ENCODE measurements around the gene HOXC5.
"Not testable (repeated sequence)": the region's sequence is repeated elsewhere in the genome, so short reads cannot be mapped to it uniquely, and the experiment has no call there.

The HOXC5 gene

GRCh38 chr12:54033106-54033979 is 493 bp downstream of the HOXC5 start:
- no peak for DNase-seq (ENCODE audit: low read depth in 2 of 2)

- no peak for DNase-seq (ENCODE audit: low read depth in 2 of 2)
These were observed 1.3 kb downstream of the HOXC5 start for GRCh38 chr12:54033980-54034784.

GRCh38 chr12:54034785-54035310 is 2.0 kb downstream of the HOXC5 start:
- no peak for DNase-seq (ENCODE audit: low read depth in 2 of 2)

DNA sequence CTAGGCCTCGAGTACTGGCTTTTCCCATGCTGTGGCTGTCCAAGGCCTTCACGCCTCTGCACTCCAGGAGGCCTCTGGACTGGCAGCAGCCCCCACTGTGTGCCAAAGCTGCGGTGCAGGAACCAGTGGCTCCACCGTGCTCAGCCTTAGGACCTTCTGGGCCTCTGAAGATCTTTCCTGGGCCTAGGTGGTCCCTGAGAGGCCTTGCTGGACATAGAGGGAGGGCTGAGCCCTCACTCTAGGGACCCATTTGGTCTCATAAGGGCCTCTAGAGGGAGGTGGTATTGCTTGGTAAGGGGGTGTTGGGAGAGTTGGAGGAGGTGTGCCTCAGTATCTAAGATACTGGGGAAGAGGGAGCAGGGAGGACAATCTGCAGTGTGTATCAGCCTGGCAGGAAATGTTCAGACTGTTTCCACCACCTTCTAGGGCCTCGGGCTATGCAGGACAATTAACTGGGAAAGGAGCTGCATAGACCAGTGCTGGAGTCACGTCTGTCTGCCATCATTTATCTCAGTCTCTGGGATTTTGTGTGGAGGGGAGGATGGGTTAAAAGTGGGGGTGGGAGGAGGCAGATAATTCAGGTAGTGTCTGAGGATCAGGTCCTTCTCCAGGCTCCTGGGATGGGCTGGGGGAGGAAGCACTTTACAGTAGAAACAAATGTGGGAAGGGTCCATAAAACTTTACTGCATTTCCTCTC is 2.9 kb downstream of the HOXC5 start:
- DNase-seq (ENCODE audit: low read depth in 2 of 2) = no peak

DNA sequence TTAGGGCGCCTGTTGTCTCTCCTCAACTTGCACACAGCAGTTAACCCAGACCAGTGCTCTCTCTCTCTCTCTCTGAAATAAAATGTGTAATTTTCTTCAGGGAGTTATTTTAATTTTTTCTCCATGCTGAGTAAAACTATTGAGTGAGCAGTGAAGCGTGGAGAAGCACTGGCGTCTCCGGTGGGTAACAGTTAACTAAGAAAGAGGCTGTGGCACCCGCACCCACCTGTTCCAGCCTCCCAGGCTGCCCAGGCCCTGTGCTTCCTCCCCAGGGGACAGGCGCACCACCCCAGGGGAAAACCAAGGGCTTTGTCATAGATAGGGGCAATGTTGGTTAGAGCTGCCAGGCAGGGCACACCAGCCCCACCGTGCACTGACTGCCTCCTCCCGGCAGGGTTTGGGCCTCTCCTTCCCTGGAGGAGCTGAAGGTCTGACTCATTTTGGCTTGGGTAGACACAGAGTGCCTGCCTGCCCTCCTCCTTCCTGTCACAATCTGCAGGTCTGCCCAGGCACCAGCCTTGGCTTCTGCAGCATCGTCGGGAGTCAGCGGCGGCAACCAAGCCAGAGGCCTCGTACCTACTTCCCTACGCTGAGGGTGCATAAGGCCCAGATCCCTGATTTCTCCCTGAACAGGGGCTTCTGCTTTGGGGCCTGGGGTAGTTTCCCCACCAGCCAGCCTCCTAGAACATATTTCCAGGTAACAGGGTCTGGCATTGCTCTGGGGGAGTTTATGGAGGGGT is 3.9 kb downstream of the HOXC5 start:
- DNase-seq (ENCODE audit: low read depth in 2 of 2) = no peak

- DNase-seq (ENCODE audit: low read depth in 2 of 2) = no peak
These were observed 4.8 kb downstream of the HOXC5 start for GRCh38 chr12:54037360-54038283.

DNA sequence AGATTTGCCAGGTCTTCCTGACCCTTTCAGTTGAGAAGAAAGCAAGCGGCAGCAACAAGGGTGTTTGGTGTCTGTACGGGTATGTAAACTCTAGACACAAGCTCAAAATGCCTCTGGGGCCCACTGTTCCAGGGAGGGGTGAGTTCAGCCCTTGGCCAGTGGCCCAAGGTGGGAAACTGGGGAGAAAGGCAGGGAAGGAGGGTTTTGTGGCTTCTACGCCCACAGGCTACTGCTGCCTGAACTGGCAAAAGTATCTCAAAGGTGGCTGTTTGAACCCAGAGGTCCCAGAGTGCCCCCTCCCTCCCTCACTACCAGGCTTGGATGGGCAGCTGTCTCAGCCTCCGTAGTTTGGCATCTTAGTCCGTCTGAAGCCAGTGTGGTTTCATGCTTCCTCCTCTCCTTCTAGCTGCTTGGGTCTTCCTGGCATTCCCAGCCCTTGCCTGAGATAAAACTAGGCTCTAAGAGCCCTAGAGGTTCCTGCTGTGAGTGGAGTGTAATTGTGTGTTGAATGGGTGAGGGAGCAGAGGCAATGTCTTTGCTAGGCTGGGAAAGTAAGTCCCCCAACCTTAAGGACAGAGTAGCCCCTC is 5.5 kb downstream of the HOXC5 start:
- DNase-seq (ENCODE audit: low read depth in 2 of 2) = no peak

DNA sequence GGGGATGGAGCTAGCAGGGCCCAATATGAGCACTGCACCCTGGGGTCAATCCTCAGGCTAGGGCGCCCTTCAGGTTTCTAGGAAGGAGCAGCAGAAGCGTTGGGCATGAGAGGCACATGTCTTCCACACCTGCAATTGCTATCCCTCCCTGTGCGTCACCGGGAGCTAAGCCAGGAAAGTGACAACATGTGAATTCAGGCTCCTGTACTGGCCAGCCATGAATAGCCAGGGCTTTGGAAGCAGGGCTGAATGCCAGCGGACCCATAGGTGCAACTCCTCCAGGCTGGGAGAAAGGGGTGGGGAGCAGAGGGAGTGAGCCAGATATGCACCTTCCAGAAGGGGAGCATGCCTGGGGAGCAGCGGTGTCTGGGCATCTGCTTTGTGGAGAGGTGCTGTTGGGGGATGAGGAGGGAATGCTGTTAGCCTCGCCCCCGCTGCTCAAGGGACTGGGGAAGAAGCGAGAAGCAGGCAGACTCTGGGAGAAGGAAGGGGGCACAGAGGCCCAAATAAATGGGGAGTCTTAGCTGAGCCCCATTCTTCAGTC is 6.1 kb downstream of the HOXC5 start:
- no peak for DNase-seq (ENCODE audit: low read depth in 2 of 2)

DNA sequence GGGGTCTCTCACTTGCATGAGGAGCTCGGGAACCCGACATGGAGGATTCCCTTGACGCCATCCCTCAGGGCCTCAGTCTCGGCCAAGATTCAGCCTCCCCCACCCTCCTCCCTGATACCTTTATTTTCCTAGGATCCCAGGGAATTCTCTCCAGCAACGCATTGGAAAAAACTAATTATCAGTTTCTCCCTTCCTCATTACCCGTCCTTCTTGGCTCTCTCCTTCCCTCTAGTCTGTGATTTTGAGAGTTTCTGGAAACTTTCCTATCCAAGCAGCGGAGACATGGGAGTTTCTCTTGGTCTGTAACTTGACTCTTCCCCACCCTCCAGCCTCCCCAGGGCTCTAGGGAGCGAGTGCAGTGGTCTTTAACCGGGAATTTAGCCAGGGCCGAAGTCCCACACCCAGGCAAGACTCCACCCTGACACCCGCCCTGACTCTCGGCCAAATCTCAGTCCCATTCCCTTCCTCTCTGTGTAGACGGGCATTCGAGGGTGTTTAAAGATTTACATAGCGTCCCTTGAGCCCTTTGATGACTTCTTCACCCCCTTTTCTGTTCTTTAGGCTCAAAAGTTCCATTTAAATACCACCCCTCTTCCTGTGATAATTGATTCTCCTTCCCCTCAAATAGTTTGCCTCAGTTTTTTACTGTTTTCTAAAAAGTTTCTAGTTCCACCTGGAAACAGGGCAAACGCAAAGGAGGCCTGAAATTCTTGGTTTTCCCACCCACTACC is 6.7 kb downstream of the HOXC5 start:
- DNase-seq (ENCODE audit: low read depth in 2 of 2) = no peak

GRCh38 chr12:54040148-54040494 is 7.3 kb downstream of the HOXC5 start:
- DNase-seq (ENCODE audit: low read depth in 2 of 2) = no peak

GRCh38 chr12:54040648-54041047 is 7.8 kb downstream of the HOXC5 start:
- no peak for DNase-seq (ENCODE audit: low read depth in 2 of 2)

DNA sequence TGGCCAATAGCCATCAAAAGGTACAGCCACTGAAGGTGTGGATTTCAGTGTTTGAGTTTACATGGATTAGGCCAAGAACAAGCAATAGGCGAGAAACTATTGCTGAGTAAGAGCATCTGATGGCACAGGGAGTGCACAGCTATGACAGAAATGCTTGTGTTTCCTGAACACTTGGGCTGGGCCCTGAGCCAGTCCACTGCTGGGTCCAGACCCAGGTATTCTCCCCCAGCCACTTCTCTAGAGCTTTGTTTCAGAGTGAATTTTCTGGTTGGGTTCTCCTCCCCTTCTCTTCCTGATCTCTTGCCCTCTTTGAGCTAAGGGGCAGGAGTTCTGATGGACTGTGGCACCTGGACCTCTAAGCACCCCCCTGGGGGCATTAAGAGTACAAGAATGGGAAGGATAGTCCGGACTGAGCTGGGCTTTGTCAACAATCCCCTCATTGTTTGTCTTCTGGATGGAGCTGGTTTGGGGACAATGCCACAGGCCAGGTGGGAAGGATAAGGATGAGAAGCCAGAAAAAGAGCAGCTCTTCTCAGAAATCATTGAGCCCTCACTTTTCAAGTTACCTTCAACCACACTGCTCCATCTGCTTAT is 8.3 kb downstream of the HOXC5 start:
- no peak for DNase-seq (ENCODE audit: low read depth in 2 of 2)

GRCh38 chr12:54042033-54042432 is 9.2 kb downstream of the HOXC5 start:
- DNase-seq (ENCODE audit: low read depth in 2 of 2) = not testable (repeated sequence)

DNA sequence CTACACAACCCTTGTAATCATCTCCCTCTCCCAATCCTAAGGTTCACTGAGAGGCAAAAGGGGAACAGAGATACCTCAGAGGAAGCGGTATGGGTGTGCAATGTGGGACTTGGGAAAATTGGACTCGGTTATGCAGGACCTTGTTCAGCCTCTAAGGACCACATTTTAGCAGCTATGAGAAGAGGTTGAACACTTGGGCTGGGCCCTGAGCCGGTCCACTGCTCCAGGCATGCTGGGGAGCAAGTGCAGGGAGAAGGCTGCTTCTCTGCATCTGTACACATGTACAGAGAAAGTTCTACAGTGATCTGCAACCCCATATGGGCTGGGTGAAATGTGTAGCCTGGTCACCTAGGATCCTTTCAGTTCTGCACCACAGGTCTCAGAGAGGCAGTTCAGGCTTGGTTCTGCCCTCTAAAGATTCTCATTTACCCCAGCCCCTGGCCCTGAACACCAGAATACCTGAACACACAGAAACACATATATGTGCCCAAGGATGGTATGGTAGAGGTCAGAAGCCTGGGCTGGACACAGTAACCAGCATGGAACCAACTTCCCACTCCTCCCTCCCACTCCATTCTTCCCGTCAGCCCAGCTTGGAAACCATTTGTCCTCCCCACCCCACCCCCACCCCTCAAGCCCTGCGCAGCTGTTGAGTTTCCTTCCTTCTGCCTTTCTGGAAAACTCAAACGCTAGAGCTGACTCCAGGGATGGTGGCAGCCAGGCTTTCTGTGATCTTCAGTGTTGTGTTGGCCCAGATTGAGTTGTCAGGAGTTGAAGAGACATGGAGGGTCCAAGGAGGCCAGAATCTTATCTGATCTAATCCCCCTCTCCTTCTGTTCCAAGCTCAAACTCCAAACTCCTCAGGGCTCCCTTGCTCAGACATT is 10.4 kb downstream of the HOXC5 start:
- no peak for DNase-seq (ENCODE audit: low read depth in 2 of 2)

DNA sequence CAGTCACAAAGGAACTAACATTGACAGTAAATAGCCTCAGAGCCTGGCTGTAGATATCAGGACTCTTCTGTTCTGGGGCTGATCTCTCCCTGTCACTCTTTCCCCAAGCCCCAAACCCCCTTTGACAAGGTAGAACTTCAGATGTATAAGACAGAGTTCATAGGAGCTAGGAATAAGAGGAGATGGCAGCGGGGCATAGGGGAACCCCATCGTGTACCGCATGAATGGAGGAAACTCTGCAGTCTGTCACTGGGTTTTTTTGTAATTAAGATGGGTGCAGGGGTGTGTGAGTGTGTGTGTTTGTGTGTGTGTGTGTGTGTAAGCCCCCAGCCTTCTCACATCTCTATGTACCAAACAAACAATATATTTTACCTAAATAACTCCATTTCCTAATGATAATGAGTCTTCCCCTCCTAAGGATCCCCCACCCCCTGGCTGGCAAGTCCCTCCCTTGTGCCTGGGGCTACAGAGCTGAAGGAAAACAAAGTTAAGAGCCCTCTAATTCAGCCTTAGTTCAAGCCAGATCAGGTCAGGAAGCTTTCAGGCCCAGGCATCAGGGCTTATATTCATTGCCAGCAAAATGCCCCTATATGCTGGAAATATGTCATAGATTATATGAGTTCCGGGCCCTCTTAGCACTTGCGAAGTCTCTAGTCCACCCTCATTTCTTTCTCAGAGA is 11.7 kb downstream of the HOXC5 start:
- DNase-seq (ENCODE audit: low read depth in 2 of 2) = no peak

DNA sequence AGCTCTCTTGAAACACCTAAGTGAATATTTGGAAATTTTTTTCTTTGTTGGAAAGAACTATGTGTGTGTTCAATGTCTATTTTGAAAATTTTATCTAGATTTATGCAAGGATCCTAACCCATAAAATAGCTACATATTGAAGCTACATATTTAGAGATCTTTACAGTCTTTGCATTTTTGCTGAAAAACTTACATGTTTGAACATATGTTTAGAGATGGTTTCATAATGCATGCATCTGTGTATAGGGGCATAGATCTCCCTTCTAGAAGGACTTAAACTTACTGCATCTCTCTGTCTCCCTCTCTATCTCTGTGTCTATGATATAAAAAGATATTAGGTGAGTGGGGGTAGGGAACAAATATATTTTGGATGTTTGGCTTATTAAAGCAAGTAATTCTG is 12.6 kb downstream of the HOXC5 start:
- DNase-seq (ENCODE audit: low read depth in 2 of 2) = no peak

Measured in stimulated activated CD4-positive, alpha-beta T cell treated with anti-CD3 and anti-CD28 coated beads, Interleukin-1b, Interleukin-23, amount 100 ng/mL, for 4 hours (primary cell).